Fibroblast of the aortic adventitia (primary cell): ENCODE results near the gene IGF2. TPM values are rescaled to one million over a fixed set of nuclear protein-coding genes. Genes with fewer than 3 reads are reported as not detected.

Source experiments
- DNase-seq: peaks from one replicate; pipeline ENCODE4 v3.0.0-alpha.2; 2010; ENCODE audit warnings: low read depth
- H3K4me3 ChIP-seq: 2 replicates; pipeline ENCODE4 v1.5.1; 2011; ENCODE audit warnings: low read depth, mild to moderate bottlenecking, control low read depth, low read length, moderate library complexity
- total RNA-seq: library from RNA; depleted of rRNA; stranded (reverse); fragments of >200 nt; gene quantifications from 2 replicates; pipeline ENCODE4 v1.2.3, GENCODE V29; 2012; ENCODE audit warnings: low replicate concordance
- TF ChIP-seq, protein P1 (sequence below): IDR thresholded peaks from 2 replicates; pipeline ENCODE4 v1.5.1; 2011; ENCODE audit warnings: mild to moderate bottlenecking, low read length, control low read depth, inconsistent platforms; ENCODE audit not compliant: insufficient read depth

Gene IGF2
- total RNA-seq, 1 donor = 3.3 TPM

GRCh38 chr11:2107521-2107920 is 31.7 kb downstream of the IGF2 start:
- DNase-seq = no peak
- H3K4me3 ChIP-seq = no peak overlapping the region
- TF ChIP-seq, protein P1, sequence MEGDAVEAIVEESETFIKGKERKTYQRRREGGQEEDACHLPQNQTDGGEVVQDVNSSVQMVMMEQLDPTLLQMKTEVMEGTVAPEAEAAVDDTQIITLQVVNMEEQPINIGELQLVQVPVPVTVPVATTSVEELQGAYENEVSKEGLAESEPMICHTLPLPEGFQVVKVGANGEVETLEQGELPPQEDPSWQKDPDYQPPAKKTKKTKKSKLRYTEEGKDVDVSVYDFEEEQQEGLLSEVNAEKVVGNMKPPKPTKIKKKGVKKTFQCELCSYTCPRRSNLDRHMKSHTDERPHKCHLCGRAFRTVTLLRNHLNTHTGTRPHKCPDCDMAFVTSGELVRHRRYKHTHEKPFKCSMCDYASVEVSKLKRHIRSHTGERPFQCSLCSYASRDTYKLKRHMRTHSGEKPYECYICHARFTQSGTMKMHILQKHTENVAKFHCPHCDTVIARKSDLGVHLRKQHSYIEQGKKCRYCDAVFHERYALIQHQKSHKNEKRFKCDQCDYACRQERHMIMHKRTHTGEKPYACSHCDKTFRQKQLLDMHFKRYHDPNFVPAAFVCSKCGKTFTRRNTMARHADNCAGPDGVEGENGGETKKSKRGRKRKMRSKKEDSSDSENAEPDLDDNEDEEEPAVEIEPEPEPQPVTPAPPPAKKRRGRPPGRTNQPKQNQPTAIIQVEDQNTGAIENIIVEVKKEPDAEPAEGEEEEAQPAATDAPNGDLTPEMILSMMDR = no peak

DNA sequence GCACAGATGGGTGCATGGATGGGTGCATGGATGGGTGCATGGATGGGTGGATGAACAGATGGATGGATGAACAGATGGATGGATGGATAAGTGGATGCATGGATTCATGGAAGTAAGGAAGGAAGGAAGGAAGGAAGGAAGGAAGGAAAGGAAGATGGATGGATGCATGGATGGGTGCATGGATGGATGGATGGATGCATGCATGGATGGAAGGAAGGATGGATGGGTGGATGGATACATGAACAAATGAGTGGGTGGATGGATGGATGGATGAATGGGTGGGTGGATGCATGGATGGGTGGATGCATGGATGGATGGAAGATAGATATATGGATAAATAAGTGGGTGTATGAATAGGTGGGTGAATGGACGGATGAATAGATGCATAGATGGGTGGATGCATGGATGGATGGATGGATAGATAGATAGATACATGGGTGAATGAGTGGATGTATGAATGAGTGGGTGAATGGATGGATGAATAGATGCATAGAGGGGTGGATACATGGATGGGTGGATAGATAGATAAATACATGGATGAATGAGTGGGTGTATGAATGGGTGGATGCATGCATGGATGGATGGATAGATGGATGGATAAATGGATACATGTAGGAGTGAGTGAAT is 32.5 kb downstream of the IGF2 start:
- H3K4me3 ChIP-seq = no peak overlapping the region
- DNase-seq = no peak
- TF ChIP-seq, protein P1 = no peak

- DNase-seq = no peak
- no peak overlapping the region for H3K4me3 ChIP-seq
- TF ChIP-seq, protein P1 = no peak
Observed at GRCh38 chr11:2105511-2105910, 33.7 kb downstream of the IGF2 start.

DNA sequence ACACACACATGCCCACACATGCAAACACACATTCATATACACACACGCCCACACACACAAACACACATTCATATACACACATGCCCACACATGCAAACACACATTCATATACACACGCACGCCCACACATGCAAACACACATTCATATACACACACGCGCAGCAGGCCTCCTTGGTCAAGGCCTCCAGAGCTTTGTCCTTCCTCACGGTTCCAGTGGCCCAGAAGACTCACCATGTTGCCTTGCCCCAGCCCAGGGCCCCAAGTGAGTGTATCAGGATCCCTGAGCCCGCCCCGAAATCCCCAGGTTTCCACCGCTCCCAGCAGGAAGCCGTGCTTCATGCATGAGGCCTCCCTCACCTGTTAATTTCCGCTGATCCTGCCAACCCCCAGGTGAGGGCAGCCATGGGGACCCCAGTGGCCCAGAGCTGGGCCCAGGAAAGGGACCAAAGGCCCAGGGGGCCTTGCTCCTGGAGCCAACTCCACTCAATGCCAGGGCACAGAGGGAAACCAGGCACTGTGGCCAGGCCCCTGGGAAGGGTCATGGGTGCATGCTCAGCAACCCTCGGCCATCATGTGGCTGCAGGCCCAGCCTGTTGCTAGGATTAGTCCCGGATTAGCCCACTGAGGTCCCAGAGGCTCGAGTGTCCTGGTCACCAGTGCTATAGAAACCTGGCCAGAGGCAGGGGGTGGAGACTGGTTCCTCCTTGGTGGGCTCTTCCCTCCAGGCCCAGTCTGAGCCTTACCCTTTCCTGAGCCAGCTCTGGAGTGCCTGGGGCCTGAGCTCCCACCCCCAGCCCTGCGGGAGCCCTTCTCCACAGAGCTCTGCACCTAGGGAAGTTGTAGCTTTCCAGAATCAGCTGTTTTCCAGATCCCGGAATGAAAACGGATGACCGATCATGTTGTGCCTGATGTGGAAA is 34.4 kb downstream of the IGF2 start:
- no peak for DNase-seq
- TF ChIP-seq, protein P1 = no peak
- no peak overlapping the region for H3K4me3 ChIP-seq

DNA sequence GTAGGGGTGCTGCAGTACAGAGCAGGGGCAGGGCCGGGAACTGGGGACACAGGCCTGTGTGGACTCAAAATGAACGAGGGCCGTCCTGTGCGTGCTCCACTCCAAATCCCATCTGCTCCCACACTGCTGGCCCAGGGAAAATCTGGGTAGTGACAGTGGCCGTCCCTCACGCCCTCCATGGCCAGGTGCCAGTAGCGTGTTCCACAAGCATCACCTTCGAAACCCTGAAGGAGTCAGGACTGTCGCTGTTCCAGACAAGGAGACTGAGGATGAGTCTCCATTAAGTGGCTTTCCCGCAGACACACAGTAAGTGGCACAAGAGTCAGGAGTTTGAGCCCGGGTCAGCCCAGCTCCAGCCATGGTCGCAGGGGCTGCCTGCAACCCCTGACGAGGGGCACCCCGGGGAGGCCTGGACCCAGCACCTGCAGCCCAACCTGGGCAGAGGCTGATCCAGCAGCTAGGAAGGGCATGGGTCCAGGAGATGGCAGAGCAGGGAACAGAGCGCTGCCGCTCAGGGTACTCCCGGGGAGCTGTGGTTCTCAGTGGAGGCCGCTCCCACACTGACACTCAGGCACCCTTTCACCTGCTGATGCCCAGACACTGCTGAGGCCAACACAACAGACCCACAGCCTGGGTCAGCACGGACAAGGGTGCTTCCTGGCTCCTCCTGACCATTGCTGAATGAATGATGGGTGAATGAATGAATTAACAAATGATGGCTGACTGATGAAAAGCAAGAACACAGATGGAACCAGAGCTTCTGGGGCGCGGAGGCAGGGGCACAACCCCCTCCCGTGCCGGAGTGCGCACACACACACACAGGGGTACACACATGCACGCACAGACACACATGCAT is 35.3 kb downstream of the IGF2 start:
- TF ChIP-seq, protein P1 = no peak
- DNase-seq = no peak

GRCh38 chr11:2102883-2103213 is 36.3 kb downstream of the IGF2 start:
- no peak for DNase-seq
- TF ChIP-seq, protein P1 = no peak
- no peak overlapping the region for H3K4me3 ChIP-seq

More for the DNA sequence above, 35.3 kb downstream of the IGF2 start:
- H3K4me3 ChIP-seq = no peak overlapping the region
